ENCODE results near the gene ACRV1. TPM values are rescaled to one million over a fixed set of nuclear protein-coding genes. Genes with fewer than 3 reads are reported as not detected.
A peak's percentile ranks its signal among the peaks of the same experiment; 100 is the strongest.

ACRV1 gene
- total and polyA plus RNA-seq, 2 of the 13 experiments (the other 11 are each of a cell fraction or from before 2014, with no cell fraction given), result not detected

DNA sequence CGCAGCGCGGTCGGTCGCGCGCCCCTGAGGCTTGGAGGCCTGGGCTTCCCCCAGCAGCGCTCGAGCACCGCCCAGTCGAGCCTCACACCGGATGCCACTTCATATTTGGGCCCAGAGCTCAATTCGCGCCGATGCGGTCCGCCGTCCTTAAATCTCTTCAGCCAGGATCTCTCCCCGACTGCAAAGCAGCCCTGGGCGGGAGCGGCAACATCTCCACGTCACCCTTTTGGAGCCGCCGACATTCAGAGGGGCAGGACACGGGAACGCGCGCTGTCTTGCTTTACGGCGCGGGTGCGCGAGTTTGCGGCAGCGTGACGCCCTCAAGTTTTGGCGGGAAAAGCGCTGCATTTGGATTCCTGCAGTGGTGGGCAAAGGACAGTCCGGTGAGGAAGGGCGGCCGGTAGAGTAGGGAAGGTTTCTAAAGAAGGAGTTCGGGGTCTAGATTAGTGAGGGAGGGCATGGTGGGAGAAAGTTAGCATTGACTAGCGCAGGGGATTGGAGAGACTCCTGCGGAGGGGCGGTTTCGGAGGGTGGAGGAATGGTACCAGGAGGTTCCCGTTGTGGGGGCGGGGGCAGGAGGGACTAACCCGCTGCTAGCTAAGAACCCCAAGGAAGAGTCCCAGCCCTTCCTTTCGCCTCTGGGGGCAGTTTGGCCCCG is 54.9 kb downstream of the ACRV1 start (continued):
- no peak for TF ChIP-seq SUZ12 (IDR thresholded peaks at IDR 0.05; ENCODE audit: low read depth, low read length)
- peak; percentile 97 for TF ChIP-seq TAF1 (CRISPR knock-in tag; IDR thresholded peaks at IDR 0.05)
- TF ChIP-seq HOXA9 (CRISPR knock-in tag; IDR thresholded peaks at IDR 0.05; ENCODE audit: borderline replicate concordance), result peak; percentile 95
- no peak for TF ChIP-seq GTF3A (CRISPR knock-in tag; conservative IDR thresholded peaks at IDR 0.05)
- TF ChIP-seq SP5 (CRISPR knock-in tag; IDR thresholded peaks at IDR 0.05; ENCODE audit: borderline replicate concordance, low read depth), result no peak; the same call in 1 of the 2 replicates
- TF ChIP-seq ZNF205 (CRISPR knock-in tag; IDR thresholded peaks at IDR 0.05), result peak; percentile 93
- peak; percentile 96 for TF ChIP-seq KDM5A (IDR thresholded peaks at IDR 0.05; ENCODE audit: borderline replicate concordance, low read length)
- no peak for TF ChIP-seq ATF7 (IDR thresholded peaks at IDR 0.05)
- TF ChIP-seq ATF7 (CRISPR knock-in tag; IDR thresholded peaks at IDR 0.05), result 0 out of 2 replicates have a peak, but pooled peaks have one; percentile 51
- no peak for TF ChIP-seq SMARCE1 (IDR thresholded peaks at IDR 0.05; ENCODE audit: borderline replicate concordance)
- TF ChIP-seq ZNF207 (IDR thresholded peaks at IDR 0.05; ENCODE audit: borderline replicate concordance), result no peak
- TF ChIP-seq DR1 (CRISPR knock-in tag; IDR thresholded peaks at IDR 0.05), result peak; percentile 87
- peak; percentile 36; the same call in 1 of the 2 replicates for TF ChIP-seq SMAD3 (CRISPR knock-in tag; IDR thresholded peaks at IDR 0.05)
- peak; percentile 86 for TF ChIP-seq HNRNPL (IDR thresholded peaks at IDR 0.05; ENCODE audit: low read depth, low read length)
- TF ChIP-seq, protein P1, sequence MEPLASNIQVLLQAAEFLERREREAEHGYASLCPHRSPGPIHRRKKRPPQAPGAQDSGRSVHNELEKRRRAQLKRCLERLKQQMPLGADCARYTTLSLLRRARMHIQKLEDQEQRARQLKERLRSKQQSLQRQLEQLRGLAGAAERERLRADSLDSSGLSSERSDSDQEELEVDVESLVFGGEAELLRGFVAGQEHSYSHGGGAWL (CRISPR knock-in tag; IDR thresholded peaks at IDR 0.05), result peak; percentile 87; the same call in 1 of the 2 replicates
- peak; percentile 44; the same call in 1 of the 2 replicates for TF ChIP-seq ZNF570 (CRISPR knock-in tag; IDR thresholded peaks at IDR 0.05; ENCODE audit: borderline replicate concordance)
- peak; percentile 93 for TF ChIP-seq ZC3H13 (CRISPR knock-in tag; IDR thresholded peaks at IDR 0.05)
- TF ChIP-seq ZNF333 (CRISPR knock-in tag; IDR thresholded peaks at IDR 0.05; ENCODE audit: borderline replicate concordance), result peak; percentile 67; the same call in 1 of the 2 replicates
- TF ChIP-seq, protein P2, sequence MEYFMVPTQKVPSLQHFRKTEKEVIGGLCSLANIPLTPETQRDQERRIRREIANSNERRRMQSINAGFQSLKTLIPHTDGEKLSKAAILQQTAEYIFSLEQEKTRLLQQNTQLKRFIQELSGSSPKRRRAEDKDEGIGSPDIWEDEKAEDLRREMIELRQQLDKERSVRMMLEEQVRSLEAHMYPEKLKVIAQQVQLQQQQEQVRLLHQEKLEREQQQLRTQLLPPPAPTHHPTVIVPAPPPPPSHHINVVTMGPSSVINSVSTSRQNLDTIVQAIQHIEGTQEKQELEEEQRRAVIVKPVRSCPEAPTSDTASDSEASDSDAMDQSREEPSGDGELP (IDR thresholded peaks at IDR 0.05; ENCODE audit: borderline replicate concordance, low read depth), result no peak; the same call in 1 of the 2 replicates
- TF ChIP-seq U2AF2 (IDR thresholded peaks at IDR 0.05; ENCODE audit: low read depth, low read length), result no peak
- TF ChIP-seq, protein P3, sequence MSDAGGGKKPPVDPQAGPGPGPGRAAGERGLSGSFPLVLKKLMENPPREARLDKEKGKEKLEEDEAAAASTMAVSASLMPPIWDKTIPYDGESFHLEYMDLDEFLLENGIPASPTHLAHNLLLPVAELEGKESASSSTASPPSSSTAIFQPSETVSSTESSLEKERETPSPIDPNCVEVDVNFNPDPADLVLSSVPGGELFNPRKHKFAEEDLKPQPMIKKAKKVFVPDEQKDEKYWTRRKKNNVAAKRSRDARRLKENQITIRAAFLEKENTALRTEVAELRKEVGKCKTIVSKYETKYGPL (CRISPR knock-in tag; IDR thresholded peaks at IDR 0.05), result 0 out of 2 replicates have a peak, but pooled peaks have one; percentile 84
- TF ChIP-seq CCAR2 (optimal IDR thresholded peaks at IDR 0.05; ENCODE audit: low read depth, low read length), result no peak
- no peak for TF ChIP-seq SOX6 (IDR thresholded peaks at IDR 0.05)
- TF ChIP-seq SOX6 (CRISPR knock-in tag; IDR thresholded peaks at IDR 0.05), result peak; percentile 71
- TF ChIP-seq, protein P4, sequence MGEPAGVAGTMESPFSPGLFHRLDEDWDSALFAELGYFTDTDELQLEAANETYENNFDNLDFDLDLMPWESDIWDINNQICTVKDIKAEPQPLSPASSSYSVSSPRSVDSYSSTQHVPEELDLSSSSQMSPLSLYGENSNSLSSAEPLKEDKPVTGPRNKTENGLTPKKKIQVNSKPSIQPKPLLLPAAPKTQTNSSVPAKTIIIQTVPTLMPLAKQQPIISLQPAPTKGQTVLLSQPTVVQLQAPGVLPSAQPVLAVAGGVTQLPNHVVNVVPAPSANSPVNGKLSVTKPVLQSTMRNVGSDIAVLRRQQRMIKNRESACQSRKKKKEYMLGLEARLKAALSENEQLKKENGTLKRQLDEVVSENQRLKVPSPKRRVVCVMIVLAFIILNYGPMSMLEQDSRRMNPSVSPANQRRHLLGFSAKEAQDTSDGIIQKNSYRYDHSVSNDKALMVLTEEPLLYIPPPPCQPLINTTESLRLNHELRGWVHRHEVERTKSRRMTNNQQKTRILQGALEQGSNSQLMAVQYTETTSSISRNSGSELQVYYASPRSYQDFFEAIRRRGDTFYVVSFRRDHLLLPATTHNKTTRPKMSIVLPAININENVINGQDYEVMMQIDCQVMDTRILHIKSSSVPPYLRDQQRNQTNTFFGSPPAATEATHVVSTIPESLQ (CRISPR knock-in tag; conservative IDR thresholded peaks at IDR 0.05), result no peak
- TF ChIP-seq, protein P5, sequence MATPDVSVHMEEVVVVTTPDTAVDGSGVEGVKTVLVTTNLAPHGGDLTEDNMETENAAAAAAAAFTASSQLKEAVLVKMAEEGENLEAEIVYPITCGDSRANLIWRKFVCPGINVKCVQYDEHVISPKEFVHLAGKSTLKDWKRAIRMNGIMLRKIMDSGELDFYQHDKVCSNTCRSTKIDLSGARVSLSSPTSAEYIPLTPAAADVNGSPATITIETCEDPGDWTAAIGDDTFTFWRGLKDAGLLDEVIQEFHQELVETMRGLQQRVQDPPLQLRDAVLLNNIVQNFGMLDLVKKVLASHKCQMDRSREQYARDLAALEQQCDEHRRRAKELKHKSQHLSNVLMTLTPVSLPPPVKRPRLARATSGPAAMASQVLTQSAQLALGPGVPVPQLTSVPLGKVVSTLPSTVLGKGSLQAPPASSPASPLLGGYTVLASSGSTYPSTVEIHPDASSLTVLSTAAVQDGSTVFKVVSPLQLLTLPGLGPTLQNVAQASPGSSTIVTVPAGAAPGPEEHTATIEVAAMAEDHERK (CRISPR knock-in tag; IDR thresholded peaks at IDR 0.05; ENCODE audit: low read depth), result peak; percentile 65
- TF ChIP-seq SNRNP70 (IDR thresholded peaks at IDR 0.05; ENCODE audit: low read depth, low read length), result no peak

All from HepG2 (cell line).